Measurements from ENCODE around the gene MAZ.
A peak's percentile ranks its signal among the peaks of the same experiment; 100 is the strongest.

Gene MAZ

GRCh38 chr16:29810699-29811169, 4.4 kb downstream of the MAZ start:
- TF ChIP-seq TCF12 (IDR thresholded peaks at IDR 0.05; ENCODE audit: low read depth) (no peak), EP300 (IDR thresholded peaks at IDR 0.05; ENCODE audit: borderline replicate concordance) (no peak), EGR1 (IDR thresholded peaks at IDR 0.05) (no peak), TEAD4 (IDR thresholded peaks at IDR 0.05) (no peak), YY1 (IDR thresholded peaks at IDR 0.05; ENCODE audit: low read depth) (no peak), NFIC (IDR thresholded peaks at IDR 0.05) (no peak), ZBTB7A (IDR thresholded peaks at IDR 0.05; ENCODE audit: low read depth) (no peak), CEBPB (IDR thresholded peaks at IDR 0.05) (no peak), TAF1 (IDR thresholded peaks at IDR 0.05; ENCODE audit: low read depth) (no peak), RAD21 (IDR thresholded peaks at IDR 0.05; ENCODE audit: low read depth) (no peak), FOXM1 (IDR thresholded peaks at IDR 0.05; ENCODE audit: borderline replicate concordance, low read depth) (no peak), CREB1 (IDR thresholded peaks at IDR 0.05; ENCODE audit: low read depth) (no peak)
- TF ChIP-seq, protein P1, sequence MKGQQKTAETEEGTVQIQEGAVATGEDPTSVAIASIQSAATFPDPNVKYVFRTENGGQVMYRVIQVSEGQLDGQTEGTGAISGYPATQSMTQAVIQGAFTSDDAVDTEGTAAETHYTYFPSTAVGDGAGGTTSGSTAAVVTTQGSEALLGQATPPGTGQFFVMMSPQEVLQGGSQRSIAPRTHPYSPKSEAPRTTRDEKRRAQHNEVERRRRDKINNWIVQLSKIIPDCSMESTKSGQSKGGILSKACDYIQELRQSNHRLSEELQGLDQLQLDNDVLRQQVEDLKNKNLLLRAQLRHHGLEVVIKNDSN (IDR thresholded peaks at IDR 0.05), result no peak
- TF ChIP-seq, protein P2, sequence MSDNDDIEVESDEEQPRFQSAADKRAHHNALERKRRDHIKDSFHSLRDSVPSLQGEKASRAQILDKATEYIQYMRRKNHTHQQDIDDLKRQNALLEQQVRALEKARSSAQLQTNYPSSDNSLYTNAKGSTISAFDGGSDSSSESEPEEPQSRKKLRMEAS (IDR thresholded peaks at IDR 0.05), result no peak
- TF ChIP-seq, protein P3, sequence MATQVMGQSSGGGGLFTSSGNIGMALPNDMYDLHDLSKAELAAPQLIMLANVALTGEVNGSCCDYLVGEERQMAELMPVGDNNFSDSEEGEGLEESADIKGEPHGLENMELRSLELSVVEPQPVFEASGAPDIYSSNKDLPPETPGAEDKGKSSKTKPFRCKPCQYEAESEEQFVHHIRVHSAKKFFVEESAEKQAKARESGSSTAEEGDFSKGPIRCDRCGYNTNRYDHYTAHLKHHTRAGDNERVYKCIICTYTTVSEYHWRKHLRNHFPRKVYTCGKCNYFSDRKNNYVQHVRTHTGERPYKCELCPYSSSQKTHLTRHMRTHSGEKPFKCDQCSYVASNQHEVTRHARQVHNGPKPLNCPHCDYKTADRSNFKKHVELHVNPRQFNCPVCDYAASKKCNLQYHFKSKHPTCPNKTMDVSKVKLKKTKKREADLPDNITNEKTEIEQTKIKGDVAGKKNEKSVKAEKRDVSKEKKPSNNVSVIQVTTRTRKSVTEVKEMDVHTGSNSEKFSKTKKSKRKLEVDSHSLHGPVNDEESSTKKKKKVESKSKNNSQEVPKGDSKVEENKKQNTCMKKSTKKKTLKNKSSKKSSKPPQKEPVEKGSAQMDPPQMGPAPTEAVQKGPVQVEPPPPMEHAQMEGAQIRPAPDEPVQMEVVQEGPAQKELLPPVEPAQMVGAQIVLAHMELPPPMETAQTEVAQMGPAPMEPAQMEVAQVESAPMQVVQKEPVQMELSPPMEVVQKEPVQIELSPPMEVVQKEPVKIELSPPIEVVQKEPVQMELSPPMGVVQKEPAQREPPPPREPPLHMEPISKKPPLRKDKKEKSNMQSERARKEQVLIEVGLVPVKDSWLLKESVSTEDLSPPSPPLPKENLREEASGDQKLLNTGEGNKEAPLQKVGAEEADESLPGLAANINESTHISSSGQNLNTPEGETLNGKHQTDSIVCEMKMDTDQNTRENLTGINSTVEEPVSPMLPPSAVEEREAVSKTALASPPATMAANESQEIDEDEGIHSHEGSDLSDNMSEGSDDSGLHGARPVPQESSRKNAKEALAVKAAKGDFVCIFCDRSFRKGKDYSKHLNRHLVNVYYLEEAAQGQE (IDR thresholded peaks at IDR 0.05; ENCODE audit: low read depth), result no peak

GRCh38 chr16:29811170-29811895, 5.0 kb downstream of the MAZ start:
- TF ChIP-seq YY1 (IDR thresholded peaks at IDR 0.05; ENCODE audit: low read depth), result peak; percentile 37
- no peak for TF ChIP-seq NFIC (IDR thresholded peaks at IDR 0.05)
- TF ChIP-seq ZBTB7A (IDR thresholded peaks at IDR 0.05; ENCODE audit: low read depth), result 0 out of 2 replicates have a peak, but pooled peaks have one; percentile 3

GRCh38 chr16:29811896-29812665, 5.8 kb downstream of the MAZ start, which contains the start of gene PRRT2:
Gene PRRT2, plus strand, starts transcription at chr16:29812193. Its CDS starts 862 bp downstream, at chr16:29813055.
- no peak for TF ChIP-seq TAF1 (IDR thresholded peaks at IDR 0.05; ENCODE audit: low read depth)
- peak; percentile 48; the same call in 1 of the 2 replicates for TF ChIP-seq ZBTB7A (IDR thresholded peaks at IDR 0.05; ENCODE audit: low read depth)
- TF ChIP-seq, protein P1 (IDR thresholded peaks at IDR 0.05), result no peak
- TF ChIP-seq FOXM1 (IDR thresholded peaks at IDR 0.05; ENCODE audit: borderline replicate concordance, low read depth), result no peak

DNA sequence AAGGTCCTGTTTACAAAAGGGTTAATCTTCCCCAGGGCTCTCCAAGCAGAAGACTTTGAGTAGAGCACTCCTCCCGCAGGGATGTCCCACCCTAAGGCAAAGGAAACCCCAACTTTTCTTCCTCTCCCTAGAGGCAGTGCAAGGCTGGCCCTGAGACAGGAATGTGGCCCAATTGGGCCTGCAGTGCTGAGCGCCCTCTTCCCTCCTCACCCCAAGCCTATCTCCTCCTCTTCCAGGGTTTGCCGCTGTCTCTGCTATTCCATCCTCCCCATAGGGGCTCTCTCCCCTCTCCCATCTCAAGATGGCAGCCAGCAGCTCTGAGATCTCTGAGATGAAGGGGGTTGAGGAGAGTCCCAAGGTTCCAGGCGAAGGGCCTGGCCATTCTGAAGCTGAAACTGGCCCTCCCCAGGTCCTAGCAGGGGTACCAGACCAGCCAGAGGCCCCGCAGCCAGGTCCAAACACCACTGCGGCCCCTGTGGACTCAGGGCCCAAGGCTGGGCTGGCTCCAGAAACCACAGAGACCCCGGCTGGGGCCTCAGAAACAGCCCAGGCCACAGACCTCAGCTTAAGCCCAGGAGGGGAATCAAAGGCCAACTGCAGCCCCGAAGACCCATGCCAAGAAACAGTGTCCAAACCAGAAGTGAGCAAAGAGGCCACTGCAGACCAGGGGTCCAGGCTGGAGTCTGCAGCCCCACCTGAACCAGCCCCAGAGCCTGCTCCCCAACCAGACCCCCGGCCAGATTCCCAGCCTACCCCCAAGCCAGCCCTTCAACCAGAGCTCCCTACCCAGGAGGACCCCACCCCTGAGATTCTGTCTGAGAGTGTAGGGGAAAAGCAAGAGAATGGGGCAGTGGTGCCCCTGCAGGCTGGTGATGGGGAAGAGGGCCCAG, 6.7 kb downstream of the MAZ start:
- TF ChIP-seq FOXM1 (IDR thresholded peaks at IDR 0.05; ENCODE audit: borderline replicate concordance, low read depth), result no peak

DNA sequence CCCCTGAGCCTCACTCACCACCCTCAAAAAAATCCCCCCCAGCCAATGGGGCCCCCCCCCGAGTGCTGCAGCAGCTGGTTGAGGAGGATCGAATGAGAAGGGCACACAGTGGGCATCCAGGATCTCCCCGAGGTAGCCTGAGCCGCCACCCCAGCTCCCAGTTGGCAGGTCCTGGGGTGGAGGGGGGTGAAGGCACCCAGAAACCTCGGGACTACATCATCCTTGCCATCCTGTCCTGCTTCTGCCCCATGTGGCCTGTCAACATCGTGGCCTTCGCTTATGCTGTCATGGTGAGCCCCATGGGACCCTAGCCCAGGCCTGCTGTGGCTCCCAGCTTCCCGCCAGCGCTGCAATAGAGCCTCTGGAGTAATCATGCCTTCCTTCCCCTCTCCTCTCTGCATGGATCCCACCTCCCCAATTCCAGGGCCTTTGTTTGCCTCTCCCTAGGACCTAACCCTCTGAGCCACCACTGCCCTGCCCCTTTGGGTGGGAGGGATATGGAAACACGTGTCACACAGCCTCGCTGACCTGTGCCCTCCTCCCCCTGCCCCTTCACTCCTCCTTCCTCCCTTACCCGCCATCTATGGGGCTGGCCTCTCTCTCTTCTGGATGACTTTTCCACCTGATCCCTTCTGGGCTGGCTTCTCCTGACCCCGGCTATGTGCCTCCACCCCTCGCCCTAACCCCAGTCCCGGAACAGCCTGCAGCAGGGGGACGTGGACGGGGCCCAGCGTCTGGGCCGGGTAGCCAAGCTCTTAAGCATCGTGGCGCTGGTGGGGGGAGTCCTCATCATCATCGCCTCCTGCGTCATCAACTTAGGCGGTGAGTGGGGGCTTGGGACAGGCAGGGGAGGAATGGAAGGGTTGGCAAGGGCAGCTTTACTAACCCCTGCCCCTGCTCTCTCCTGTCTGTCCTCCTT, 7.6 kb downstream of the MAZ start:
- no peak for TF ChIP-seq FOXM1 (IDR thresholded peaks at IDR 0.05; ENCODE audit: borderline replicate concordance, low read depth)
- TF ChIP-seq, protein P1 (IDR thresholded peaks at IDR 0.05), result no peak
- no peak for TF ChIP-seq TEAD4 (IDR thresholded peaks at IDR 0.05)
- no peak for TF ChIP-seq YY1 (IDR thresholded peaks at IDR 0.05; ENCODE audit: low read depth)
- no peak for TF ChIP-seq ZBTB7A (IDR thresholded peaks at IDR 0.05; ENCODE audit: low read depth)
- no peak for TF ChIP-seq NFIC (IDR thresholded peaks at IDR 0.05)

DNA sequence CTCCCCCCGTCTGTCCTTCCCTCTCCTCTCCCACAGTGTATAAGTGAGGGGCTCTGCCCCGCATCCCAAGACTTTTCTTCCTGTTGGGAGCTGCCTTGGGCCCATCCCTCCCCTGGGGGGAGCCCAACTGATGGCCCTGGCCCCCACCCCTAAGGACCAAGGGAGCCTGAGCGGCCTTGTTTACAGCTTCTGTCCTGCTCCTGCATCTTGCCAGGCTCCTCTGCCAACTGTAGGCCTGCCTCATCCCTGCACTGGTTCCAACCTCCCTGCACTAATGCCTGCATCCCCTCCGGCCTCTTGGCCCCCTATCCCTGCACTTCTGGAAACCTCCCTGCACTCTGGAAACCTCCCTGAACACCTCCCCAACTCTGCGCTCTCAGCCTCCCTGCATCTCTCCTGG, 8.3 kb downstream of the MAZ start:
- TF ChIP-seq EGR1 (IDR thresholded peaks at IDR 0.05) (no peak), YY1 (IDR thresholded peaks at IDR 0.05; ENCODE audit: low read depth) (no peak), RAD21 (IDR thresholded peaks at IDR 0.05; ENCODE audit: low read depth) (no peak), TEAD4 (IDR thresholded peaks at IDR 0.05) (no peak), ZBTB7A (IDR thresholded peaks at IDR 0.05; ENCODE audit: low read depth) (no peak), EP300 (IDR thresholded peaks at IDR 0.05; ENCODE audit: borderline replicate concordance) (no peak), NFIC (IDR thresholded peaks at IDR 0.05) (no peak), CEBPB (IDR thresholded peaks at IDR 0.05) (no peak)
- TF ChIP-seq, protein P1 (IDR thresholded peaks at IDR 0.05), result no peak
- TF ChIP-seq, protein P3 (IDR thresholded peaks at IDR 0.05; ENCODE audit: low read depth), result no peak

Measured in Ishikawa (cell line).